WTC11 (cell line): Measurements from ENCODE around the gene TMA7B. TPM values are rescaled to one million over a fixed set of nuclear protein-coding genes. Genes with fewer than 3 reads are reported as not detected.

ENCODE experiments used
- ATAC-seq: fragments of 200-7000 bp; cut with Tn5 transposase; 2 replicates; pipeline ENCODE4 v1.10.0; 2021; ENCODE audit warnings: mild to moderate bottlenecking, moderate library complexity
- CTCF ChIA-PET: fragments of 300-600 bp; sonication (Branson Sonifier 250); formaldehyde crosslinking; loops from one replicate; lab custom pipeline; 2021; ENCODE audit warnings: antibody characterized with exemption; lab: Charles Lee
- POLR2A ChIA-PET: fragments of 350-600 bp; sonication (Branson Sonifier 250); formaldehyde crosslinking; loops from one replicate; lab custom pipeline; 2021; ENCODE audit warnings: antibody characterized with exemption; lab: Charles Lee
- DNase-seq: peaks from one replicate; pipeline ENCODE4 v3.0.0; 2021; ENCODE audit warnings: low spot score
- H3K27ac Mint-ChIP-seq: 2 replicates; pipeline ENCODE4 v1.8.0; 2021; ENCODE audit warnings: mixed read lengths
- H3K27me3 Mint-ChIP-seq: 2 replicates; pipeline ENCODE4 v1.8.0; 2021; ENCODE audit warnings: low read depth, mild to moderate bottlenecking, moderate library complexity, mixed read lengths
- H3K36me3 Mint-ChIP-seq: 2 replicates; pipeline ENCODE4 v1.8.0; 2021; ENCODE audit warnings: mixed read lengths
- H3K4me1 Mint-ChIP-seq: 2 replicates; pipeline ENCODE4 v1.8.0; 2022; ENCODE audit warnings: mixed read lengths
- H3K4me3 Mint-ChIP-seq: 2 replicates; pipeline ENCODE4 v1.8.0; 2021; ENCODE audit warnings: mild to moderate bottlenecking, moderate library complexity, mixed read lengths
- H3K9me3 Mint-ChIP-seq: 2 replicates; pipeline ENCODE4 v1.8.0; 2021; ENCODE audit warnings: mixed read lengths
- EMX1 ChIP-seq: fragments of 250-450 bp; sonication (Bioruptor Pico); IDR thresholded peaks from 2 replicates; pipeline ENCODE4 v1.8.0; 2021; ENCODE audit warnings: mild to moderate bottlenecking
- ESRRA ChIP-seq: sonication (generic); formaldehyde crosslinking; IDR thresholded peaks from 2 replicates; pipeline ENCODE4 v1.8.1; 2022; ENCODE audit warnings: mild to moderate bottlenecking, missing genetic modification reagents, borderline replicate concordance
- HMGA2 ChIP-seq: fragments of 250-450 bp; sonication (Bioruptor Pico); IDR thresholded peaks from 2 replicates; pipeline ENCODE4 v1.4.0; 2021; ENCODE audit warnings: mild to moderate bottlenecking, moderate library complexity
- OVOL2 ChIP-seq: fragments of 250-450 bp; sonication (Bioruptor Pico); IDR thresholded peaks from 2 replicates; pipeline ENCODE4 v1.9.0; 2021; ENCODE audit warnings: mild to moderate bottlenecking, borderline replicate concordance
- PRRX2 ChIP-seq: fragments of 250-450 bp; sonication (Bioruptor Pico); IDR thresholded peaks from 2 replicates; pipeline ENCODE4 v1.8.0; 2021; ENCODE audit warnings: mild to moderate bottlenecking
- SMAD3 ChIP-seq: sonication (generic); formaldehyde crosslinking; IDR thresholded peaks from 2 replicates; pipeline ENCODE4 v1.8.0; 2022; ENCODE audit warnings: missing genetic modification reagents, mild to moderate bottlenecking, borderline replicate concordance
- ZNF263 ChIP-seq: sonication (generic); formaldehyde crosslinking; IDR thresholded peaks from 2 replicates; pipeline ENCODE4 v1.8.1; 2022; ENCODE audit warnings: low read depth, mild to moderate bottlenecking, moderate library complexity, missing genetic modification reagents
- total RNA-seq: library from RNA; stranded (reverse); gene quantifications from 3 replicates; pipeline ENCODE4 v1.2.3, GENCODE V29; 2021
- TF ChIP-seq, protein P1 (sequence below): fragments of 250-450 bp; sonication (Bioruptor Pico); IDR thresholded peaks from 2 replicates; pipeline ENCODE4 v1.9.0; 2021; ENCODE audit warnings: mild to moderate bottlenecking, borderline replicate concordance
- TF ChIP-seq, protein P2 (sequence below): sonication (generic); formaldehyde crosslinking; IDR thresholded peaks from 2 replicates; pipeline ENCODE4 v1.8.1; 2023; ENCODE audit warnings: mild to moderate bottlenecking, moderate library complexity, missing genetic modification reagents
- TF ChIP-seq, protein P3 (sequence below): sonication (generic); formaldehyde crosslinking; IDR thresholded peaks from 2 replicates; pipeline ENCODE4 v1.8.0; 2023; ENCODE audit warnings: mild to moderate bottlenecking, missing genetic modification reagents
- TF ChIP-seq, protein P4 (sequence below): fragments of 250-450 bp; sonication (Bioruptor Pico); IDR thresholded peaks from 2 replicates; pipeline ENCODE4 v1.9.0; 2021; ENCODE audit warnings: mild to moderate bottlenecking
- TF ChIP-seq, protein P5 (sequence below): sonication (generic); formaldehyde crosslinking; IDR thresholded peaks from 2 replicates; pipeline ENCODE4 v1.8.1; 2022; ENCODE audit warnings: low read depth, missing genetic modification reagents, borderline replicate concordance

The TMA7B gene
- total RNA-seq, 1 experiment from 2014 or later, result not detected

DNA sequence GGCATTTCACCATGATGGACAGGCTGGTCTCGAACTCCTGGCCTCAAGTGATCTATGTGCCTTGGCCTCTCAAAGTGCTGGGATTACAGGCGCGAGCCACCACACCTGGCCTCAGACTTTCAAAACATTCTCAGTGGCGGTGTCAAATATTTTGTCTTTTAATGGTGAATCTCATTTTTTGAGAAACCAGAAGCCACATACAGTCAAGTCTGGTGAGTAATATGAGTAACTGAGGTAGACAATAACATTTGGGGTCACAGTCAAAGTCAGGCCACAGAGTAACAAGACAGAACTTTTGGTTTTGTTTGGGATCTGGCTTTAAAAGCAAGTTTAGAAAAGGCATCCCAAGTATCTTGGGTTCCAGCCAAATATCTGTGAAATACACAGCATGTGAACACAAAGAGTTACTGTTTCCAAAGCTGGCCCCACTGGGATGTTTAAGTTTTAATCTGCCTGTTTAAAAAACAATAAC, 5.6 kb upstream of the TMA7B start (continued):
- TF ChIP-seq, protein P1, sequence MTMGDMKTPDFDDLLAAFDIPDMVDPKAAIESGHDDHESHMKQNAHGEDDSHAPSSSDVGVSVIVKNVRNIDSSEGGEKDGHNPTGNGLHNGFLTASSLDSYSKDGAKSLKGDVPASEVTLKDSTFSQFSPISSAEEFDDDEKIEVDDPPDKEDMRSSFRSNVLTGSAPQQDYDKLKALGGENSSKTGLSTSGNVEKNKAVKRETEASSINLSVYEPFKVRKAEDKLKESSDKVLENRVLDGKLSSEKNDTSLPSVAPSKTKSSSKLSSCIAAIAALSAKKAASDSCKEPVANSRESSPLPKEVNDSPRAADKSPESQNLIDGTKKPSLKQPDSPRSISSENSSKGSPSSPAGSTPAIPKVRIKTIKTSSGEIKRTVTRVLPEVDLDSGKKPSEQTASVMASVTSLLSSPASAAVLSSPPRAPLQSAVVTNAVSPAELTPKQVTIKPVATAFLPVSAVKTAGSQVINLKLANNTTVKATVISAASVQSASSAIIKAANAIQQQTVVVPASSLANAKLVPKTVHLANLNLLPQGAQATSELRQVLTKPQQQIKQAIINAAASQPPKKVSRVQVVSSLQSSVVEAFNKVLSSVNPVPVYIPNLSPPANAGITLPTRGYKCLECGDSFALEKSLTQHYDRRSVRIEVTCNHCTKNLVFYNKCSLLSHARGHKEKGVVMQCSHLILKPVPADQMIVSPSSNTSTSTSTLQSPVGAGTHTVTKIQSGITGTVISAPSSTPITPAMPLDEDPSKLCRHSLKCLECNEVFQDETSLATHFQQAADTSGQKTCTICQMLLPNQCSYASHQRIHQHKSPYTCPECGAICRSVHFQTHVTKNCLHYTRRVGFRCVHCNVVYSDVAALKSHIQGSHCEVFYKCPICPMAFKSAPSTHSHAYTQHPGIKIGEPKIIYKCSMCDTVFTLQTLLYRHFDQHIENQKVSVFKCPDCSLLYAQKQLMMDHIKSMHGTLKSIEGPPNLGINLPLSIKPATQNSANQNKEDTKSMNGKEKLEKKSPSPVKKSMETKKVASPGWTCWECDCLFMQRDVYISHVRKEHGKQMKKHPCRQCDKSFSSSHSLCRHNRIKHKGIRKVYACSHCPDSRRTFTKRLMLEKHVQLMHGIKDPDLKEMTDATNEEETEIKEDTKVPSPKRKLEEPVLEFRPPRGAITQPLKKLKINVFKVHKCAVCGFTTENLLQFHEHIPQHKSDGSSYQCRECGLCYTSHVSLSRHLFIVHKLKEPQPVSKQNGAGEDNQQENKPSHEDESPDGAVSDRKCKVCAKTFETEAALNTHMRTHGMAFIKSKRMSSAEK (CRISPR knock-in tag), result no peak
- TF ChIP-seq, protein P2, sequence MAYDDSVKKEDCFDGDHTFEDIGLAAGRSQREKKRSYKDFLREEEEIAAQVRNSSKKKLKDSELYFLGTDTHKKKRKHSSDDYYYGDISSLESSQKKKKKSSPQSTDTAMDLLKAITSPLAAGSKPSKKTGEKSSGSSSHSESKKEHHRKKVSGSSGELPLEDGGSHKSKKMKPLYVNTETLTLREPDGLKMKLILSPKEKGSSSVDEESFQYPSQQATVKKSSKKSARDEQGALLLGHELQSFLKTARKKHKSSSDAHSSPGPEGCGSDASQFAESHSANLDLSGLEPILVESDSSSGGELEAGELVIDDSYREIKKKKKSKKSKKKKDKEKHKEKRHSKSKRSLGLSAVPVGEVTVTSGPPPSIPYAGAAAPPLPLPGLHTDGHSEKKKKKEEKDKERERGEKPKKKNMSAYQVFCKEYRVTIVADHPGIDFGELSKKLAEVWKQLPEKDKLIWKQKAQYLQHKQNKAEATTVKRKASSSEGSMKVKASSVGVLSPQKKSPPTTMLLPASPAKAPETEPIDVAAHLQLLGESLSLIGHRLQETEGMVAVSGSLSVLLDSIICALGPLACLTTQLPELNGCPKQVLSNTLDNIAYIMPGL (CRISPR knock-in tag), result no peak

DNA sequence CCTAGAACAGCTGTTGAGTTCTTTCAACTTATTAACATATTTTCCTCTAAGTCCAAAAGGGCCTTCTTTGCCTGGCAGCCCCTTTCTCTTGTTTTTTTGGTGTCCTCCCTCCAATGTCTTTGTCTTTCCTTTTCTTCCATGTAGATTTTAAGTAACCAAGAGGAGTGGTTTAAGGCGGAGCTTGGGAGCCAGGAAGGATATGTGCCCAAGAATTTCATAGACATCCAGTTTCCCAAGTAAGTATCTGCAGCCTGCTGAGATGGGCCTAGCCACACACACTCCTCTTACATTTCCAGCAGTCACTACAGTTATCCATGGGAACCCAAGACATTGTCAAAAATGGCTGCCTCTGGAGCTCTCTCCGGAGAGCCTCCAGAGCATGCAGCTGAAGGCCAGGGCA, 4.5 kb upstream of the TMA7B start:
- peaks cover 5% of the 10 kb centered on the region; the same call in 1 of the 2 replicates for H3K9me3 Mint-ChIP-seq
- CTCF ChIA-PET, result interaction anchor here (1.2 to 2.9 kb wide), 4 partner anchors 13 to 88 kb away, joined by 4 to 12 read pairs (median 6); no protein-coding TSS in a partner anchor
- no peak for DNase-seq
- no peak for ATAC-seq
- POLR2A ChIA-PET, result no interaction called here
- TF ChIP-seq, protein P3, sequence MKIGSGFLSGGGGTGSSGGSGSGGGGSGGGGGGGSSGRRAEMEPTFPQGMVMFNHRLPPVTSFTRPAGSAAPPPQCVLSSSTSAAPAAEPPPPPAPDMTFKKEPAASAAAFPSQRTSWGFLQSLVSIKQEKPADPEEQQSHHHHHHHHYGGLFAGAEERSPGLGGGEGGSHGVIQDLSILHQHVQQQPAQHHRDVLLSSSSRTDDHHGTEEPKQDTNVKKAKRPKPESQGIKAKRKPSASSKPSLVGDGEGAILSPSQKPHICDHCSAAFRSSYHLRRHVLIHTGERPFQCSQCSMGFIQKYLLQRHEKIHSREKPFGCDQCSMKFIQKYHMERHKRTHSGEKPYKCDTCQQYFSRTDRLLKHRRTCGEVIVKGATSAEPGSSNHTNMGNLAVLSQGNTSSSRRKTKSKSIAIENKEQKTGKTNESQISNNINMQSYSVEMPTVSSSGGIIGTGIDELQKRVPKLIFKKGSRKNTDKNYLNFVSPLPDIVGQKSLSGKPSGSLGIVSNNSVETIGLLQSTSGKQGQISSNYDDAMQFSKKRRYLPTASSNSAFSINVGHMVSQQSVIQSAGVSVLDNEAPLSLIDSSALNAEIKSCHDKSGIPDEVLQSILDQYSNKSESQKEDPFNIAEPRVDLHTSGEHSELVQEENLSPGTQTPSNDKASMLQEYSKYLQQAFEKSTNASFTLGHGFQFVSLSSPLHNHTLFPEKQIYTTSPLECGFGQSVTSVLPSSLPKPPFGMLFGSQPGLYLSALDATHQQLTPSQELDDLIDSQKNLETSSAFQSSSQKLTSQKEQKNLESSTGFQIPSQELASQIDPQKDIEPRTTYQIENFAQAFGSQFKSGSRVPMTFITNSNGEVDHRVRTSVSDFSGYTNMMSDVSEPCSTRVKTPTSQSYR, result no peak
- TF ChIP-seq HMGA2 (CRISPR knock-in tag) (no peak), EMX1 (CRISPR knock-in tag) (no peak), ESRRA (CRISPR knock-in tag) (no peak), SMAD3 (CRISPR knock-in tag) (no peak), PRRX2 (CRISPR knock-in tag) (no peak)
- TF ChIP-seq, protein P4, sequence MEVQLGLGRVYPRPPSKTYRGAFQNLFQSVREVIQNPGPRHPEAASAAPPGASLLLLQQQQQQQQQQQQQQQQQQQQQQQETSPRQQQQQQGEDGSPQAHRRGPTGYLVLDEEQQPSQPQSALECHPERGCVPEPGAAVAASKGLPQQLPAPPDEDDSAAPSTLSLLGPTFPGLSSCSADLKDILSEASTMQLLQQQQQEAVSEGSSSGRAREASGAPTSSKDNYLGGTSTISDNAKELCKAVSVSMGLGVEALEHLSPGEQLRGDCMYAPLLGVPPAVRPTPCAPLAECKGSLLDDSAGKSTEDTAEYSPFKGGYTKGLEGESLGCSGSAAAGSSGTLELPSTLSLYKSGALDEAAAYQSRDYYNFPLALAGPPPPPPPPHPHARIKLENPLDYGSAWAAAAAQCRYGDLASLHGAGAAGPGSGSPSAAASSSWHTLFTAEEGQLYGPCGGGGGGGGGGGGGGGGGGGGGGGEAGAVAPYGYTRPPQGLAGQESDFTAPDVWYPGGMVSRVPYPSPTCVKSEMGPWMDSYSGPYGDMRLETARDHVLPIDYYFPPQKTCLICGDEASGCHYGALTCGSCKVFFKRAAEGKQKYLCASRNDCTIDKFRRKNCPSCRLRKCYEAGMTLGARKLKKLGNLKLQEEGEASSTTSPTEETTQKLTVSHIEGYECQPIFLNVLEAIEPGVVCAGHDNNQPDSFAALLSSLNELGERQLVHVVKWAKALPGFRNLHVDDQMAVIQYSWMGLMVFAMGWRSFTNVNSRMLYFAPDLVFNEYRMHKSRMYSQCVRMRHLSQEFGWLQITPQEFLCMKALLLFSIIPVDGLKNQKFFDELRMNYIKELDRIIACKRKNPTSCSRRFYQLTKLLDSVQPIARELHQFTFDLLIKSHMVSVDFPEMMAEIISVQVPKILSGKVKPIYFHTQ (CRISPR knock-in tag), result no peak
- TF ChIP-seq, all 79 proteins: peak for 0
- peaks cover 9% of the 10 kb centered on the region for H3K27me3 Mint-ChIP-seq
- no peak overlapping the region for H3K4me3 Mint-ChIP-seq
- H3K36me3 Mint-ChIP-seq, result no peaks in the 10 kb centered on the region
- H3K4me1 Mint-ChIP-seq, result peaks cover 47% of the 10 kb centered on the region
- no peak overlapping the region for H3K27ac Mint-ChIP-seq

DNA sequence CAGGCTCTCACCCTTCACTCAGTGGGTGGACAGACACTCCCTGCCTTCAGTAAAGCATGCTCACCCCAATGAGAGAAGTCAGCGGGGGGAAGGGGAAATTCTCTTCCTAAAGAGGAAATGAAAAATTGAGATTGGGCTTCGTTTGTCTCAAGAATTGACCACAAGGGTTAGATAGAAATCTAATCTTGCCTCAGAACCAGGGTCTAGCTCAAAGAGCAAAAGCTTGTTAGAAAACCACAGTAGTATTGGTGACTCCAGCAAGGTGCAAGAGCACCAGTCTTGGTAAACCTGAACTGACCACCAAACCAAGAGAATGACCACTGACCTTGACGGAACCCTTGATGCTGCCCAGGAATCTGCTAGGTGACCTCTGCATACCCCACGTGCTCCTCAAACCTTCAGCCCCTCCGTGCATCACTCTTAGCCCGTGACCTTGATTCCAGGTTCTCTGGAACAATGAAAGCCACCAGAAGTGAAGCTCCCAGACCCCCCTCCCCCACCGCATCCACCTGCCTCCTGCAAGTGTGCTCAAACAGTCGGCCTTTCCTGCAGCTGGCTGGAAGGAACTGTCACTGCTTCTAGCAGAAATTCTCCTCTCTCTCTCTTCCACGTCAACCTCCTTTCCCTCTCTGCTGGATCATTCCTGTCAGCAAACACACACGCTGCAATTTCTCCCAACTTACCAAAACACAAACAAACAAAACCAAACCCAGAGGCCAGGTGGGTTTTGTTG, 3.1 kb upstream of the TMA7B start:
- Mint-ChIP-seq H3K36me3 (no peaks in the 10 kb centered on the region), H3K4me3 (no peak overlapping the region), H3K27ac (no peak overlapping the region), H3K9me3 (peaks cover 5% of the 10 kb centered on the region; the same call in 1 of the 2 replicates), H3K27me3 (peaks cover 11% of the 10 kb centered on the region), H3K4me1 (peaks cover 47% of the 10 kb centered on the region)
- CTCF ChIA-PET, result interaction anchor here (1.0 to 2.9 kb wide), 2 partner anchors 12 to 67 kb away, joined by 3 to 12 read pairs; no protein-coding TSS in a partner anchor
- TF ChIP-seq OVOL2 (CRISPR knock-in tag) (no peak), PRRX2 (CRISPR knock-in tag) (no peak), ZNF263 (CRISPR knock-in tag) (no peak)
- TF ChIP-seq, protein P3, result no peak
- TF ChIP-seq, protein P5, sequence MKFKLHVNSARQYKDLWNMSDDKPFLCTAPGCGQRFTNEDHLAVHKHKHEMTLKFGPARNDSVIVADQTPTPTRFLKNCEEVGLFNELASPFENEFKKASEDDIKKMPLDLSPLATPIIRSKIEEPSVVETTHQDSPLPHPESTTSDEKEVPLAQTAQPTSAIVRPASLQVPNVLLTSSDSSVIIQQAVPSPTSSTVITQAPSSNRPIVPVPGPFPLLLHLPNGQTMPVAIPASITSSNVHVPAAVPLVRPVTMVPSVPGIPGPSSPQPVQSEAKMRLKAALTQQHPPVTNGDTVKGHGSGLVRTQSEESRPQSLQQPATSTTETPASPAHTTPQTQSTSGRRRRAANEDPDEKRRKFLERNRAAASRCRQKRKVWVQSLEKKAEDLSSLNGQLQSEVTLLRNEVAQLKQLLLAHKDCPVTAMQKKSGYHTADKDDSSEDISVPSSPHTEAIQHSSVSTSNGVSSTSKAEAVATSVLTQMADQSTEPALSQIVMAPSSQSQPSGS, result no peak
- POLR2A ChIA-PET, result no interaction called here
- DNase-seq (no peak), ATAC-seq (no peak)
